ENCODE data around the gene FLNB.
"Not testable (repeated sequence)": the region's sequence is repeated elsewhere in the genome, so short reads cannot be mapped to it uniquely, and the experiment has no call there.

Gene FLNB

DNA sequence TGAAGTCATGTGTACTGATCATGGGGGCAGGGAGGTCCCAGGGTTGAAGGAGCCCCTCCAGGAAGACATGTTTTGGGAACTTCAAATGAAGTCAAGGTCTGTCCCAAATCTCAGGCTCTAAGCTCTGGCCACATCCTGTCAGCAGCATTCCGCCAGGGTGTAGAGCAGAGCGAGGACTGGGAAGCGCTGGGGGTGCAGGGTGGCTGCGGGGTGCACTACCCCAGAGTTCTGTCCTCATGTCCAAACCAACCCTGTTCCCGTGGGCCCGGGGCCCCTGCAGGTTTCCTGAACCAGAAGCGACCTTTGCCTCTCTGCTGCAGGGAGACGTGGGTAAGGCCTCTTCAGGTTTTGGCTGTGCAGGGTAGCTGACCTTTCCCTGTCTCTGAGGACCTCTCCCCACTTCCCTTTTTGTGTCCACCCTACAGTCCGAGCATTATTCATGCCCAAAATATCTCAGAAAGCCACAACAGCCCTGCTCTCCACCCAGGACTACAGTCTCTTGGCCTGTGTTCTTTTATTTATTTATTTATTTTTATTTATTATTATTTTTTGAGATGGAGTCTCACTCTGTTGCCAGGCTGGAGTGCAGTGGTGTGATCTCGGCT lies 26.6 kb upstream of the FLNB start:
- DNase-seq, result no peak

DNA sequence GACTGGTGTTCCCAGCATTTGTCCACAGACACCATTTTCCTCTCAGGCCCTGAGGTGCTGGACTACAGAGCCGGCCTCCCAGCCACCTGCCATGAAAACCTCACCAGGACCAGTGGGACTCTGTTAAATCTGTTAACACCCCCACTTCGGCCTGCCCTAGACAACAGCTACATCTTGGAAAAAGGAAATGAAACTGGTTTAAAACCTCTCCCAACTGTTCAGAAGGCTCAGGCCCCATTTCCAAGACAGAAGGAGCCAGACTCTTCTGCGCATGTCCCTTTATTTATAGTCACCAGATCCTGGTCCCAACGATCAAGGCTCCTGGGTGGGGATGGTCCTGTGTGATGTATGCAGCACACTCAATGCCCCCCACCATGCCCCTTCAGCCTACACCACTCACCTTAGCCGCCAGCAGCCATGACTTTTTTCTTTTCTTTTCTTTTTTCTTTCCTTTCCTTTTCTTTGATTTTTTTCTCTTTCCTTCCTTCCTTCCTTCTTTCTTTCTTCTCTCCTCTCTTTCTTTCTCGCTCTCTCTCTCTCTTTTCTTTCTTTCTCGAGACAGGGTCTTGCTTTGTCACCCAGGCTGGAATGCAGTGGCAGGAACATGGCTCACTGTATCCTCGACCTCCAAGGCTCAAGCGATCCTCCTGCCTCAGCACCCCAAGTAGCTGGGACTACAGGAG lies 25.5 kb upstream of the FLNB start:
- DNase-seq, result no peak

DNA sequence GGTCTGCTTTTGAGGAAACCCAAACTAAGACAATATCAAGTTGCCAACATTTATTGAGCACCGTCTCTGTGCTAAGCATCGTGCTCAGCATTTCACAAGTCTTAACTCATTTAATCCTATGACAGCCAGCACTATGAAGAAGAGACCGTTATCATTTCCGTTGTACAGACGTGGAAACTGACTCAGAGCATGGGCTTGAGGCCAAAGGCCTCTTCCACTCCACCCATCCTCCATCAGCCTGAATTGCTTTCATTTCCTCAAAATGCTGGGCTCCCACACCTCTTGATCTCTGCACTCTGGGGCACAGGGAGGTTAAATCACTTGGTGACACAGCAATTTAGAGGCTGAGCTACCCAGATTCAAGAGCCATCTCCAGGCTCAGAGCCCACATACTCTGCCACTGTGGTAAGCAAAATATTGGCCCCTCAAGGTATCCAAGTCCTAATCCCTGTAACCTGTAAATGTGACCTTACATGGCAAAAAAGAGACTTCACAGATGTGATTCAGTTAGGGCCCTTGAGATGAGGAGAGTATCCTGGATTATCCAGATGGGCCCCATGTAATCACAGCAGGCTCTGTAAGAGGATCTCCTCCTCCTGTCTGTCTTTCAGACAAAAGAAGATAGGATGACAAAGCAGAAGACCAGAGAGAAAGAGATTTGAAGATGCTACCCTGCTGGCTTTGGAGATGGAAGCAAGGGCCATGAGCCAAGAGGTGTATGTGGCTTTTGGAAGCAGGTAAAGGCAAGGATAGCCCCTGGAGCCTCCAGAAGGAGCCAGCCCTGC lies 24.3 kb upstream of the FLNB start:
- no peak for DNase-seq

DNA sequence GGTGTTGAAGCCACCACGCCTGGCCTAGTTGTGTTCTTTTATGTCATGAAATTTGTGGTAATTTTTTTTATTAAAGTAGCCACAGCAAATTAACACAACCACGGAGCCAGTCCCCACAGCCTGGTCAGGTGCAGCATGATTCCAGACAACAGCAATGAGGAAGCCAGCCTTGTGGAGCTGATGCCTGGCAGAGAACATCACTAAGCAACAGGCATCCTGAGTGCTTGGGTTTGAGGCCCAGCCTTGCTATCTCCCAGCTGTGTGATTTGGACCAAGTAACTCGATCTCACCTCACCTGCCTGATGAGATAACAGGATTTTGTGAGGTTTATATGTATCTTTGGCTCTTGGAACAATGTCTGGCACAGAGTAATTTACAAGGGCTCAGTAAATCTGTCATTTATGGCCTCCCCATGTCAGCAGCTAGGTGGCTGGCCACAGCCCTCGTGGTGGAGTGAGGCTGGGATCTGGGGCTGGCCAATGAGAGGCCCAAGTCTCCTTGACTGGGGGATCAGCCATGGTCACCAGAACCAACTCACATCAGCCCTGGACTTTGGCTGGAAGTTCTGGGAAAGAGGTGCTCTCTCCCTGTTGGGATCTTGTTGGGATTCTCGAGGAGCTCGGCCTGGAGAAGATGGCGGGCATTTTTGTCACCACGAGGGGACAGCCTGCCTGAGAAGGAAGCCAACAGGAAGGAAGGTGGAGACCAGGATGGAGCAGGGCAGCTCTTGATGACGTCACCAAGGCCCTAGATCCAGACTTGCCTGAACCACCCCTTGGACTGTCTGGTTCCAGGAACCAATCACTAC lies 22.8 kb upstream of the FLNB start:
- DNase-seq, result no peak

DNA sequence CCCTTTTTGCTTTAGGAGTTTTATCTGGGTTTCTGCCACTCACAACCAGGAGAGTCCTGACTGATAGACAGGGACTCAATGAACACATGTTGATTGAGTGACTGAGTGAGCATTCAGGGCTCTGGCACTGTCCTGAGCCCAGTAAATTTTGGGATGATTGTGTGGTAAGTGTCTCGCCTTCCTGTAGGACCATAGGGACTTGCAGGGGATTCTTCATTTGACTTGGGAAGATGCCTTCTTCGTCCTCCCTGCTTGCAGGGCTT lies 22.3 kb upstream of the FLNB start:
- DNase-seq, result no peak

DNA sequence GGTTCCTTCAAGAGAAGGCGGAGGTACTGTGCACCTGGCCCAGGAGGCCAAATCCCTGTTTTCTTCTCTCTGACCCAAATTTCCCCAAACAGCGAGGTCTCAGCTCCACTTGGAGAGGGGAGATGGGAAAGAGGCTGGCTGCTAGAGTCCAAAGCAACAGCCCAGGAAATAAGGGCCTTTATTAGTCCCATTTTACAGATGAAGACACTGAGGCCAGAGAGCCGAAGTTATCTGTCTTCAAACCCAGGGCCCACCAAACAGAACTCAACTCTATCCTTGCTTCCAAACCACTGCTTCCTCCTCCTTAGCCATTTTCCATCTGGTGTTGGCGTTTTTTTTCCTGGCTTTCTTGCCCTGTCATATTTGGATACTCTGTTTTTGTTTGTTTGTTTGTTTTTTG lies 22.0 kb upstream of the FLNB start:
- DNase-seq, result no peak

DNA sequence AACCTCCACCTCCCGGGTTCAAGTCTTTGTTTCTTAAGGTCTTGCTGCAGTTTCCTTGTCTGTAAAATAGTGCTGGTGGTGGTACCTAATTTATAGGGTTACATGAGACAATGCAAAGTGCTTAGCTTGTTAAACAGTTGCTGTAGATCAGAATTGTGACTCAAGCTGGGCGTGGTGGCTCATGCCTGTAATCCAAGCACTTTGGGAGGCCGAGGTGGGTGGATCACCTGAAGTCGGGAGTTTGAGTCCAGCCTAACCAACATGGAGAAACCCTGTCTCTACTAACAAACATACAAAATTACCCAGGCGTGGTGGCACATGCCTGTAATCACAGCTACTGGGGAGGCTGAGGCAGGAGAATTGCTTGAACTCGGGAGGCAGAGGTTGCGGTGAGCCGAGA lies 19.0 kb upstream of the FLNB start:
- not testable (repeated sequence) for DNase-seq

DNA sequence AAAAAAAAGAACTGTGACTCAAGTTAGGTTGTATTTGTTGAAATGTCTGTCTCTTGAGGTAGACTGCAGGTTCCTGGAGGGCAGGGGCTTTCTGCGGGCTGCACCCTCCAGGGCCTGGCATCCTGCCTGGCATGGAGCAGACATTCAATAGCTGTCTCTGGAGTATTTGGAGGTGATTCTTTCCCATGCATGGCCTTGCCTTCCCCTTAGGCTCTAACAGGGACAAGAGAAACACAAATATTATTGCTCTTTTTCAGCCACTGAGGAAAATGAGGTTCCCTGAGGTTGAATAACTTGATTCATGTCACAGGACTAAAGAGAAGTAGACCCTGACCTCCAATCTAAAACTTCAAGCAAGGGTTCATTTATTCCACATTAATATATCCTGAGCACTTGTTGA lies 18.6 kb upstream of the FLNB start:
- DNase-seq, result no peak

DNA sequence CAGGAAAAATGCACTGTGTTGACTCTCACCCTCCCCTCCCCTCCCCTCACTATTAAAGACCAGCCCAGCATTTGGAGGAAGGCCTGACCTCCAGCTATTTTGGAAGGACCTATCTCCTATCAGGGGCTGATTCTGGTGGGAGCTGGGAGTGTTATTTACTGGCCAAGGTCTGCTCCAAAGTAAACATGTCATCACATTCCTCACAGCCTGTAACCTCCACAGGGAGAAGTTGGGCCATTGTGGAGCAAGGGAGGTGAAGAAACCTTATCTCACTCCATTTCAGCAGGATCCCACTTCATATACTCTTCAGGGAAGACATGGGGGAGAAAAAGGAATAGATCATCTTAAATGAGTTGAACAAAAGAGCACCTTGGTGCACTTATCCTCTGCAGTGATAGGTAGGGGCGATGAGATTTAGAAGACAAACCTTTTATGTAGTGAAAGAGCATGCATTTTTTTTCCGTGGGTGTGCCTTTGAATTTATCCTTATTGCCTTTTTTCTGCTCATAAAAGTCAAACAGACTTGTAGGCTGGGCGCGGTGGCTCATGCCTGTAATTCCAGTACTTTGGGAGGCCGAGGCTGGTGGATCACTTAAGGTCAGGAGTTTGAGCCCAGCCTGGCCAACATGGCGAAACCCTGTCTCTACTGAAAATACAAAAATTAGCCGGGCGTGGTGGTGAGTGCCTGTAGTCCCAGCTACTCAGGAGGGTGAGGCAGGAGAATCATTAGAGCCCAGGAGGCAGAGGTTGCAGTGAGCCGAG lies 15.6 kb upstream of the FLNB start:
- DNase-seq, result no peak

DNA sequence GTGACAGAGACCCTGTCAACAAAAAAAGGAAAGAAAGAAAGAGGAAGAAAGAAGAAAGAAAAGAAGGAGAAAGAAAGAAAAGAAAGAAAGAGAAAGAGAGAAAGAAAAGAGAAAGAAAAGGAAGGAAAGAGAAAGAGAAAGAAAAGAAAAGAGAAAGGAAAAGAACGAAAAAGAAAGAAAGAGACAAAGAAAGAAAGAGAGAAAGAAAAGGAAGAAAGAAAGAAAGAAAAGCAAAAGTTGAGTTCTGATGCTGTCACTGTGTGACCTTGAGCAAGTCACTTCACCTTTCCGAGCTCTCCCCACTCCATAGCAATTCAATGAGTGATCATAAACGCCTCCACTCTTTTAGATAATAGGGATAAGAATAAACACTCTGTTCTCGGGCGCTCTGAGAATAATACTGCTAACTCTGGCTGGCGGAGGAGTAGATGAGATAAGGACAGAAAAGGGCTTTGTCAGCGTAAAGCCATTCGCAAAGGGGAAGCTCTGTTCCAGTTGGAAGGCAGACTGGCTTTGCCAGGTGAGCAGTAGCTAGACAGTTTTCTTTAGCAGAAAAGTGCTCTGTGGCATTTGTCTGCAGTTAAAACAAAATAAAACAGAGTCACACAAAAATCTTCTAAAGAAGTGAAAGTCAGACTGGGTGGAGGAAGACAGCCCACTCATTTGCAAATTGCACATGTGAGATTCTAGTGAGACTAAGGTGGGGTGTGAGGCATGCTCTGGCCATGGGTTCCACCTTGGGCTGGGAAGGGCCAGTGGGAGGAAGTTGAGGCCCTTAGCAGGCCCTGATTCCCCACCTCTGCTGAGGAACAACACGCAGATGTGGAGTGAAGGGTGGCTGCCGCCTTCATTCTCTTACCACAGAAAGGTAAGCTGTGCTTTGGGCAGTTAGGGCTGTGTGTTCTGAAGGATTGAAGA lies 9.6 kb upstream of the FLNB start:
- DNase-seq, result no peak

DNA sequence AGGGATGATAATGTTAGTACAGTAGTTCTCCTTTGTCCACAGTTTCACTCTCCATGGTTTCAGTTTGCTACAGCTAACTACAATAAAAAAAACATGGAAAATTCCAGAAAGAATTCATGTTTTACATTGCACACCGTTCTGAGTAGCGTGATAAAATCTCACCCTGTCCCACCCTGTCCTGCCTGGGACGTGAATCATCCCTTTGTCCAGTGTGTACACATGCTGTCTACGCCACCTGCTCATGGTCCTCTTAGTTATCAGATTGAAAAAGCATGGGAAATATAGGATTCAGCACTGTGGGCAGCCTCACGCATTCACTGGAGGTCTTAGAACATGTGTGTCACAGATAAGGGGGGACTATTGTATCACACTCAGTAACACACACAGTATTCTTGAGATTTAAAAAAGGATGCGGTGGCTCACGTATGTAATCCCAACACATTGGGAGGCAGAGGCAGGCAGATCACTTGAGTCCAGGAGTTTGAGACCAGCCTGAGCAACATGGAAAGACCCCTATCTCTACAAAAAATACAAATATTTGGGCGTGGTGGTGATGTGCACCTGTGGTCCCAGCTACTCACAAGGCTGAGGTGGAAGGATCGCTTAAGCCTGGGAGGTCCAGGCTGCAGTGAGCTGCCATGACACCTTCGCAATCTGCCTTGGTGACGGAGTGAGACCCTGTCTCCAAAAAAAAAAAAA lies 8.7 kb upstream of the FLNB start:
- DNase-seq, result no peak

DNA sequence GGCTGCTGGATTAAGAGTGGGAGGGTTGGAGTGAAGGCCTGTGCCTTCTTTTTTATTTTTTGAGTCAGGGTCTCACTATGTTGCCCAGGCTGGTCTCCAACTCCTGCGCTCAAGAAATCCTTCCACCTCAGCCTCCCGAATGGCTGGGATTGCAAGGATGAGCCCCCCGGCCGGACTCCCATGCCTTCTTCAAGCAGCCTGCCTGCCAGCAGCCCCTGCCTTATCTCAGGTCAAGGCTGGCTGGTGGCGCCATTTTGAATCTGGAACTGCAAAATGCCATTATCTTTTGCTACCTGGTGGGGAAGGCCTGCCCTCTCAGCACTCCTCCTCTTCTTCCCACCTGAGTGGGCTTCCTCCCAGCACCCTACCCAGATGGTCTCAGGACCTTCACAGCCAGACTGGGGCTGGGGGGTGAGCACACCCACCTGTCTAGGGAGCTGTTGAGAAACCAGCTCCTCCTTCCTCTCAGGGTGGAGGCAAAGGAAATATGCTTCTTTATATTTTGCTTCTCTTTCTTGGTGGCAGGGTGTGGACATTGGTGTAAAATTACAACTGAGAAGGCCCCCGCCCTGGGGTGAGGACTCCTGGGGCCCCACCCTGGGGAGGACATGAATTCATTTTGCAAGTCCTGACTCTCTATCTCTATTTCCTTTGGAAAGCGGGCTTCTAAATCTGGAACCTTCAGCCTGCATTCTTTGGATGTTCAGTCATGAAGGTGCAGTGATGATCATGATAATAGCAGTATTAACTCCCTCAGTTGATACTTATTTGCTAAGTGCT lies 7.7 kb upstream of the FLNB start:
- DNase-seq, result no peak

DNA sequence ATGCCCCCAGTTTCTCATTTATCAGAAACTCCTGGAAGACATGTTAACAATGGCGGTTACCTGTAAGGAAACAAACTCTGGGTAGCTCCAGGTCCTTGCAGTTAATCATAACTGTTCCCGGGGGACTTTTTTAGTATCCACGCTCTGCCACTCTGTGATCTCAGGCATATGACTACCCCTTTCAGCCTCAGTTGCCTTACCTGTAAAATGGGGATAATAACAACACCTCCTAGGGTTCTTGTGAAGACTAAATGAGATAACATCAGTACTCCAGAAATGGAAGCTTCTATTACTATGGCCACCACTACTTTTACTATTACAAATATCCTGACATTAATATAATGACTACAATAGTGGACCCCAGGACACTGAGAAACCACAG lies 7.1 kb upstream of the FLNB start:
- no peak for DNase-seq

DNA sequence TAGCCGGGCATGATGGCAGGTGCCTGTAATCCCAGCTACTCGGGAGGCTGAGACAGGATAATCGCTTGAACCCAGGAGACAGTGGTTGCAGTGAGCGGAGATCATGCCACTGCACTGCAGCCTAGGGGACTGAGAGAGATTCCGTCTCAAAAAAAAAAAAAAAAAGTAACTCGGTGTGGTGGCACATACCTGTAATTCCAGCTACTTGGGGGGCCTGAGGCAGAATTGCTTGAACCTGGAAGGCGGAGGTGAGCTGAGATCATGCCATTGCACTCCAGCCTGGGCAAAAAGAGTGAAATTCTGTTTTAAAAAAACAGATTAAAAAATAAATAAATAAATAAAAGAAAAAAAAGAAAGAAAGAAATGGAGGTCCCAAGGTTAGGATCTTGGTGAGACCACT lies 6.2 kb upstream of the FLNB start:
- no peak for DNase-seq

DNA sequence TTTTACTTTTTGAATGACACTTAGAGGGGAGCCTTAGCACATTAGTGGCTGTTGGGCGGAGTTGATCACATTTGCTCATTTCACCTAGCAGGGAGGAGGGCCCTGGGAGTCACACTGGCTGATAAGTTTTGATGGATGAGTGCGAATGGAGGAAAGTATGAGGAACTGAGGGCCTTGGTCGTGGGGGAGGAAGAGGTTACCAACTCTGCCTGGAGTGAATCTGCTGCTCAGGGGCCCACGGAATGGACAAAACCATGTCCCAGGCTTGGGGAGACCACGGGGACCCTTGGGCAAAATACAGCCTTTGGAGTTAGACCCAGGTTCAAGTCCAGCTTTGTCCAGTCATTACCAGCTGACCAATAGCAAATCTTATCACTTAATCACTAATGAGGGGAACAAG lies 5.1 kb upstream of the FLNB start:
- no peak for DNase-seq

DNA sequence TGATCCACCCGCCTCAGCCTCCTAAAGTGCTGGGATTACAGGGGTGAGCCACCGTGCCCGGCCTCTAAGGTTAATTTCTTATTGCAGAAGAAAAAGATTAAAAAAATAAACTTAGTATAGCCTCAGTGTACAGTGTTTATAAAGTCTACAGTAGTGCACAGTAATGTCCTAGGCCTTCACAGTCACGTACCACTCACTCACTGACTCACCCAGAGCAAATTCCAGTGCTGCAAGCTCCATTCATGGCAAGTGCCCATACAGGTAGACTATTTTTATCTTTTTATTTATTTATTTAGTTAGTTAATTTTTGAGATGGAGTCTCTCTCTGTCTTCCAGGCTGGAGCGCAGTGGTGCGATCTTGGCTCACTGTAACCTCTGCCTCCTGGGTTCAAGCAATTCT lies 3.2 kb upstream of the FLNB start:
- DNase-seq, result no peak

DNA sequence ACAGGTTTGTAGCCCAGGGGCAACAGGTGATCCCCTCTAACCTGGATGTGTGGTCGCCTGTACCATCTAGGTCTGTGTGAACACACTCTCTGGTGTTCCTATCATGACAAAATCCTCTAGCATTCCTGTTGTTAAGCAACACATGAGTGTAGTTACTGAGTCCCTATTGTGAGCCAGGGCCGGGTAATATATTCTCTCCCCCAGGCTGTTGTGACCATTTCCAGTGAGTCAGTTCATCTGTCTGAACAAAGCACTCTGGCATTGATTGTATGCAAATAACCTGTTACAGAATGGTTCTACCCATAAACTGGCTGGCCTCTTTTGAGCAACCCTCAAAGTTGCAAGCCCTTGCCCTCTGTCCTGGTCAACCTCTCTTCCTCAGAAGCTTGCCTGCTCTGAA lies 2.6 kb upstream of the FLNB start:
- DNase-seq, result no peak

DNA sequence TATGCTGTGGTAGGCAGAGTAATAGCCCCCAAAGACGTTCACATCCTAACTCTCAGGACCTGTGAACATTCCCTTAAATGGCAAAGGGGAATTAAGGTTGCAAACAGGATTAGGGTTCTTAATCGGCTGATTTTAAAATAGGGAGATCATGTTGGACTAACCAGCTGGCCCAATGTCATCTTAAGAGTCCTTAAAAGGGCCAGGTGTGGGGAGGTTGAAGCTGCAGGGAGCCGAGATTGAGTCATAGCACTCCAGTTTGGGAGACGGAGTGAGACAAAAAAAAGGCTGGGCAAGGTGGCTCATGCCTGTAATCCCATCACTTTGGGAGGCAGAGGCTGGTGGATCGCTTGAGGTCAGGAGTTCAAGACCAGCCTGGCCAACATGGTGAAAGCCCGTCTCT lies 1.6 kb upstream of the FLNB start:
- no peak for DNase-seq

DNA sequence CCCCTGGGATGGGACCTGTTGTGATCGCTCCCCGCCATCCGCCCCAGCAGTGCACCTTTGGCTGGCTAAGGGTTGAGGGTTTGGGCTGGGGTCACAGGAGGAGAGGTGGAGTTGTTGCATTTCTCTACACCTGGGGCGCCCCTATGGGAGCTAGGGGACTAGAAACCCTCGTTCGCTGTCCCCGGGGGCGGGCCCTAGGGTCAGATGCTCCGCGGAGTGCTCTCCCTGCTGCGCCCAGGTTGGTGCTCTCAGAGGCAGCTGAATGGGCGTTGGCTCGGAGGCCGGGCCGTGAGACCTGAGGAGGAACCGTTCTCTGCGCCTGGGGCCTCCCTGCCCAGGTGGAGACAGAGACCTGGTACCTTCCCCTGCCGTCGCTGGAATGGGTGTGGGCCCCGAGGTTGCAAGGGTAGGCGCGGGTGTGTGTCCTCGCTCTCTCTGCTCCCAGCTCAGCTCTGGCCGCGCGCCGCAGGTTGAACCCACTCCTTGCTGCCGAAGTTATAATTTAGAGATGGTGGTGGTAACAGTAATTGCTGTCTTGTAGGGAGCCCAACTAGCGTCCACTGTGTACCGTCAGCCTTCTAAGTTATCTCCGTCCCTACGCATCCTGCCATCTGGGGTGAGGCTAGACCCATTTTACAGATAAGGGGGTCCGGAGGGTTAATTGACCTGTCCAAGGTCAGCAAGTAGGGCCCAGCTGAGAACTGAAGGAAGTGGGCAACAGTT lies 965 bp downstream of the FLNB start:
- no peak for DNase-seq

Data from NCI-H2107 (cell line).